Smooth muscle cell of the brain vasculature (primary cell): ENCODE measurements around the gene IRGQ.

ENCODE experiments used
- DNase-seq: peaks from one replicate; pipeline ENCODE4 v3.0.0-alpha.2; 2012; ENCODE audit warnings: low read depth, low spot score

Gene IRGQ

DNA sequence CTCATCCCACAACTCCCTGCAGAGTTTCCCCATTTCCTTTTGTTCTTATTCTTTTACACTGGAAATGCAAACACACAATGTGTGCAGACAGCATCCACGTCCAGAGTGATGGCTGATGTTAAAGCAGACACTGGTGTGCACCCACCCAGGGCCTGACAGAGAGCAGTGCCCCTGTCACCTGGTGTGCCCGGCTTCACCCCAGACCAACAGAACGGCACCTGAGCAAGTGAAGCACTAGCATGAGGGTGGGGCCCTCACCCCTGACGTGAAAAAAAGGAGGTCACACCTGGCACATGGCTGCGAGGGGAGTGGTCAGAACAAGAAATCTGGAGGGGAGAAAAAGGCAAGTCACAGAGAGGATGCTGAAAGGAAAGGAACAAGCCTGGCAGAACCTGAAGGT, 50.7 kb downstream of the IRGQ start:
- no peak for DNase-seq

DNA sequence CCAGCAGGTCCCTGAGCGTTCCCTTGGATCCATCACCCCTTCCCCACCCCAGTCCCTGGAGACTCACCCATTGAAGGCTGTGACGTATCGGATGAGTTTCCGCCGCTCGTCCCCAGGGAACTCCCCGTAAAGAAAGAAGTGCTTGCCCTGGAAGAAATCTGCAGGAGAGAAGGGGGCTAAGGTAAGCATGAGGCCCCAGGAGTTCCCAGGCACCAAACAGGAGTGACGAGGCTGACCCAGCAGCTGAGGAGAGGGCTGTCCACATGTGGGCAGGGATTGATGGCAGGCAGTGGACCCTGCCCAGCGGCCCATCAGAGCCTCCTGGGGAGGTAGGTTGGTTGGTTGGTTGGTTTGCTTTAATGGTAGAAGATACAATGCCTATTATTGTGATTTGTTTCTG, 51.9 kb downstream of the IRGQ start:
- no peak for DNase-seq

DNA sequence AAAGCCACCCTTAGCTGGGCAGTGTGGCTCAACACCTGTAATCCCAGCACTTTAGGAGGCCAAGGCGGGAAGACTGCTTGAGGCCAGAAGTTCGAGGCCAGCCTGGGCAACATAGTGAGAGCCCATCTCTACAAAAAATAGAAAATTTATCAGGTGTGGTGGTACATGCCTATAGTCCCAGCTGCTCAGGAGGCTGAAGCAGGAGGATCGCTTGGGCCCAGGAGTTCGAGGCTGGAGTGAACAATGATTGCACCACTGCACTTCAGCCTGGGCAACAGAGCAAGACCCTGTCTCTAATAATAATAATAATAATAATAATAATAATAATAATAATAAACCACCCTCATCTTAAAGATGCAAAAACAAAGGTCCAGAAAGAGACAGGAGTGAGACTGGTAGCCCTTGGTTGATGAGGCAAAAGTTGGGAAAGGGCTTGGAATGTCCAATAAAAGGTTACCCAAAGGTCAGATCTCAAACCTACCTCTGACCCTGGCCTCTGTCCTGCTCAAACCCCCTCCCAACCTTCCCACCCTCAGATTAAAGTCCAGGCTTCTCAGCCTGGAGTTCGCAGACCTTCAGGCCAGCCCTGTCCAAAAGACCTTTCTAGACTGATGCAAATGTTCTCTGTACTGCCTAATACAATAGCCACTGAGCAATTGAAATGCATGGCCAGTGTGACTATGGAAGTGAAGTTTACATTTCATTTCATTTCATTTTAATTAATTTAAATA, 53.8 kb downstream of the IRGQ start:
- DNase-seq, result no peak

- DNase-seq, result no peak
Measured at GRCh38 chr19:43540381-43540780, 55.6 kb downstream of the IRGQ start.

- DNase-seq, result no peak
Measured at GRCh38 chr19:43538922-43539321, 57.0 kb downstream of the IRGQ start.

- DNase-seq, result no peak
Measured at GRCh38 chr19:43534816-43535761, 60.8 kb downstream of the IRGQ start.
